ENCODE results near the gene CACNB2. TPM values are rescaled to one million over a fixed set of nuclear protein-coding genes. Genes with fewer than 3 reads are reported as not detected.

Gene CACNB2
- total RNA-seq, 1 experiment from 2014 or later, result not detected

GRCh38 chr10:18498998-18499397, 358.8 kb downstream of the CACNB2 start:
- no peak for TF ChIP-seq CTCF (IDR thresholded peaks at IDR 0.05; ENCODE audit: unreplicated experiment)
- BruUV-seq (replicated peaks), result no TSS peak
- intact Hi-C loops (cut with micrococcal nuclease; ENCODE audit: unreplicated experiment), result no loop called here
- H3K9me3 Mint-ChIP-seq (ENCODE audit: low read depth, unreplicated experiment), result no peaks in the 10 kb centered on the region
- H3K4me1 Mint-ChIP-seq (ENCODE audit: low read depth, unreplicated experiment), result no peaks in the 10 kb centered on the region
- no peak for DNase-seq
- H3K4me3 Mint-ChIP-seq (ENCODE audit: low read depth, unreplicated experiment), result no peak overlapping the region
- no peaks in the 10 kb centered on the region for H3K36me3 Mint-ChIP-seq (ENCODE audit: insufficient read depth, unreplicated experiment)
- H3K27me3 Mint-ChIP-seq (ENCODE audit: unreplicated experiment), result no peaks in the 10 kb centered on the region
- CTCF ChIA-PET, result no interaction called here
- H3K27ac Mint-ChIP-seq (ENCODE audit: unreplicated experiment), result no peak overlapping the region

GRCh38 chr10:18500576-18500975, 360.4 kb downstream of the CACNB2 start:
- CTCF ChIA-PET, result no interaction called here
- no peaks in the 10 kb centered on the region for H3K9me3 Mint-ChIP-seq (ENCODE audit: low read depth, unreplicated experiment)
- TF ChIP-seq CTCF (IDR thresholded peaks at IDR 0.05; ENCODE audit: unreplicated experiment), result no peak
- H3K4me3 Mint-ChIP-seq (ENCODE audit: low read depth, unreplicated experiment), result no peak overlapping the region
- no peak overlapping the region for H3K27ac Mint-ChIP-seq (ENCODE audit: unreplicated experiment)
- H3K36me3 Mint-ChIP-seq (ENCODE audit: insufficient read depth, unreplicated experiment), result no peaks in the 10 kb centered on the region
- no peak for DNase-seq
- no peaks in the 10 kb centered on the region for H3K4me1 Mint-ChIP-seq (ENCODE audit: low read depth, unreplicated experiment)
- intact Hi-C loops (cut with micrococcal nuclease; ENCODE audit: unreplicated experiment), result no loop called here
- BruUV-seq (replicated peaks), result no TSS peak
- no peaks in the 10 kb centered on the region for H3K27me3 Mint-ChIP-seq (ENCODE audit: unreplicated experiment)

- H3K9me3 Mint-ChIP-seq (ENCODE audit: low read depth, unreplicated experiment), result no peaks in the 10 kb centered on the region
- H3K36me3 Mint-ChIP-seq (ENCODE audit: insufficient read depth, unreplicated experiment), result no peaks in the 10 kb centered on the region
- no peak overlapping the region for H3K4me3 Mint-ChIP-seq (ENCODE audit: low read depth, unreplicated experiment)
- no peak for TF ChIP-seq CTCF (IDR thresholded peaks at IDR 0.05; ENCODE audit: unreplicated experiment)
- BruUV-seq (replicated peaks), result no TSS peak
- H3K27me3 Mint-ChIP-seq (ENCODE audit: unreplicated experiment), result no peaks in the 10 kb centered on the region
- H3K27ac Mint-ChIP-seq (ENCODE audit: unreplicated experiment), result no peak overlapping the region
- no peak for DNase-seq
- intact Hi-C loops (cut with micrococcal nuclease; ENCODE audit: unreplicated experiment), result no loop called here
- CTCF ChIA-PET, result no interaction called here
- no peaks in the 10 kb centered on the region for H3K4me1 Mint-ChIP-seq (ENCODE audit: low read depth, unreplicated experiment)
Measured at GRCh38 chr10:18501198-18501597, 361.0 kb downstream of the CACNB2 start.

DNA sequence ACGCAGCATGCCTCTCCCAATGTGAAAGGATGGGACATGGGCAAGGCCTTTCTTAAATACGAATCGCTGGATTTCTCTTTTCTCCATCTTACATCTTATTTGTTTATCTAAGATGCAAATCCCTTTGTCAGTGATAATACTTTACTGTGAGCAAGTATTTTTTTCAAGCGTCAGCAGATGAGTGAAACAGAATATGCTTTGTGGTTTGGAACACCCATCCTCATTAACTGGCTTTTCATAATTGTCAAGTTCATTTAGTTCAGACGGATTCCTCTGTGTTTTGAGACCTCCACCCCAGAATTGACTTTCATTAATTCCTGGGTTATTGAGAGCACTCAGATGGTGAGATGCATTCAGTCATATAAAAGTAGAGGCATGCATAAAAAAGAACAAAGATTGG, 361.4 kb downstream of the CACNB2 start:
- CTCF ChIA-PET, result no interaction called here
- H3K27ac Mint-ChIP-seq (ENCODE audit: unreplicated experiment), result no peak overlapping the region
- H3K36me3 Mint-ChIP-seq (ENCODE audit: insufficient read depth, unreplicated experiment), result no peaks in the 10 kb centered on the region
- no peaks in the 10 kb centered on the region for H3K9me3 Mint-ChIP-seq (ENCODE audit: low read depth, unreplicated experiment)
- no peaks in the 10 kb centered on the region for H3K27me3 Mint-ChIP-seq (ENCODE audit: unreplicated experiment)
- TF ChIP-seq CTCF (IDR thresholded peaks at IDR 0.05; ENCODE audit: unreplicated experiment), result no peak
- DNase-seq, result no peak
- H3K4me1 Mint-ChIP-seq (ENCODE audit: low read depth, unreplicated experiment), result no peaks in the 10 kb centered on the region
- no TSS peak for BruUV-seq (replicated peaks)
- intact Hi-C loops (cut with micrococcal nuclease; ENCODE audit: unreplicated experiment), result no loop called here
- H3K4me3 Mint-ChIP-seq (ENCODE audit: low read depth, unreplicated experiment), result no peak overlapping the region

DNA sequence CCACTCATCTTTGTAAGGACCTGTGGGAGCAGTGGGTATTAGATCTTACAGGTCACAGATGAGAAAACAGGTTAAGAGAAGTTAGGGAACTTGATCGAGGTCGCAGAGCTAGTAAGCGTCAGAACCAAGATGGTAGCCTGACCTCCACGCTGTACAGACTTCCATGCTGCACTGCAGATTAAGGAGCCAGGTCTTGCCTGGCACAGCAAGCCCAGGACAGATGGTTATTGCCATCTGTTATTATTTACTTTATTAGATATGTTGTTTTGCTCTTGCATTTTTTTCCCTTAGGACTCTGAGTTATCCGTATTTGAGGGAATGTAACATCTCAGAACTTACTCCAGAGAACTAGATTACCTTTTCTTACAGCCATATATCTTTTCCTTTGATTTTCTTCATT, 363.9 kb downstream of the CACNB2 start:
- no TSS peak for BruUV-seq (replicated peaks)
- Mint-ChIP-seq H3K9me3 (ENCODE audit: low read depth, unreplicated experiment) (no peaks in the 10 kb centered on the region), H3K27me3 (ENCODE audit: unreplicated experiment) (no peaks in the 10 kb centered on the region), H3K4me3 (ENCODE audit: low read depth, unreplicated experiment) (no peak overlapping the region), H3K36me3 (ENCODE audit: insufficient read depth, unreplicated experiment) (no peaks in the 10 kb centered on the region), H3K27ac (ENCODE audit: unreplicated experiment) (no peak overlapping the region), H3K4me1 (ENCODE audit: low read depth, unreplicated experiment) (no peaks in the 10 kb centered on the region)
- TF ChIP-seq CTCF (IDR thresholded peaks at IDR 0.05; ENCODE audit: unreplicated experiment), result no peak
- CTCF ChIA-PET, result no interaction called here
- intact Hi-C loops (cut with micrococcal nuclease; ENCODE audit: unreplicated experiment), result no loop called here
- no peak for DNase-seq

All from Calu3 (cell line).